Astrocyte (in vitro differentiated cells and primary cell): ENCODE measurements around the gene DAP. TPM values are rescaled to one million over a fixed set of nuclear protein-coding genes. Genes with fewer than 3 reads are reported as not detected.
A peak's percentile ranks its signal among the peaks of the same experiment; 100 is the strongest.
"Not testable (repeated sequence)": the region's sequence is repeated elsewhere in the genome, so short reads cannot be mapped to it uniquely, and the experiment has no call there.

Experiments
- DNase-seq: peaks from one replicate; pipeline ENCODE4 v3.0.0-alpha.2; 2010; ENCODE audit warnings: low read depth
- FAIRE-seq: peaks from 2 replicates; lab custom pipeline; 2011; peaks lifted over from hg19 to GRCh38; lab: Jason Lieb, UNC
- H2AFZ ChIP-seq: 2 replicates; pipeline ENCODE4 v1.6.0; 2012; ENCODE audit warnings: low read depth, low read length, inconsistent platforms
- H3K27ac ChIP-seq: 2 replicates; pipeline ENCODE4 v1.5.1; 2011; ENCODE audit warnings: low read depth, low read length, inconsistent platforms
- H3K27me3 ChIP-seq: 2 replicates; pipeline ENCODE4 v1.6.0; 2011; ENCODE audit warnings: low read length, inconsistent platforms; ENCODE audit not compliant: insufficient read depth
- H3K36me3 ChIP-seq: 2 replicates; pipeline ENCODE4 v1.5.1; 2011; ENCODE audit warnings: low read length, inconsistent platforms; ENCODE audit not compliant: insufficient read depth
- H3K4me1 ChIP-seq: 2 replicates; pipeline ENCODE4 v1.5.1; 2011; ENCODE audit warnings: low read length, inconsistent platforms; ENCODE audit not compliant: insufficient read depth
- H3K4me2 ChIP-seq: 2 replicates; pipeline ENCODE4 v1.6.0; 2012; ENCODE audit warnings: low read length, inconsistent platforms
- H3K4me3 ChIP-seq: 2 replicates; pipeline ENCODE4 v1.5.1; 2011; ENCODE audit warnings: low read depth, mild to moderate bottlenecking, low read length, inconsistent platforms; ENCODE audit not compliant: insufficient read depth
- H3K79me2 ChIP-seq: 2 replicates; pipeline ENCODE4 v1.6.0; 2012; ENCODE audit warnings: mild to moderate bottlenecking, low read length, inconsistent platforms; ENCODE audit not compliant: insufficient read depth
- H3K9ac ChIP-seq: 2 replicates; pipeline ENCODE4 v1.6.0; 2012; ENCODE audit warnings: mild to moderate bottlenecking, low read length, inconsistent platforms
- H3K9me3 ChIP-seq: 2 replicates; pipeline ENCODE4 v1.5.1; 2012; ENCODE audit warnings: low read depth, mild to moderate bottlenecking, low read length, inconsistent platforms; ENCODE audit not compliant: insufficient read depth
- H4K20me1 ChIP-seq: 2 replicates; pipeline ENCODE4 v1.6.0; 2012; ENCODE audit warnings: low read length, inconsistent platforms; ENCODE audit not compliant: insufficient read depth
- H3K27ac Mint-ChIP-seq: one replicate; pipeline ENCODE4 v1.8.0; 2021; ENCODE audit warnings: mild to moderate bottlenecking, mixed read lengths; ENCODE audit not compliant: unreplicated experiment
- H3K27me3 Mint-ChIP-seq: one replicate; pipeline ENCODE4 v1.8.0; 2021; ENCODE audit warnings: low read depth, mixed read lengths; ENCODE audit not compliant: unreplicated experiment
- H3K36me3 Mint-ChIP-seq: one replicate; pipeline ENCODE4 v1.8.0; 2021; ENCODE audit warnings: low read depth, mixed read lengths; ENCODE audit not compliant: unreplicated experiment
- H3K4me1 Mint-ChIP-seq: one replicate; pipeline ENCODE4 v1.8.0; 2021; ENCODE audit warnings: low read depth, mixed read lengths; ENCODE audit not compliant: unreplicated experiment
- H3K4me3 Mint-ChIP-seq: one replicate; pipeline ENCODE4 v1.8.0; 2021; ENCODE audit warnings: mild to moderate bottlenecking, moderate library complexity, mixed read lengths; ENCODE audit not compliant: unreplicated experiment
- H3K9me3 Mint-ChIP-seq: one replicate; pipeline ENCODE4 v1.8.0; 2021; ENCODE audit warnings: mild to moderate bottlenecking, mixed read lengths; ENCODE audit not compliant: unreplicated experiment
- EZH2 ChIP-seq: IDR thresholded peaks from 2 replicates; pipeline ENCODE4 v1.6.1; 2012; ENCODE audit warnings: mild to moderate bottlenecking, low read length, inconsistent platforms; ENCODE audit not compliant: insufficient read depth
- total RNA-seq: library from RNA; stranded (reverse); gene quantifications from 2 replicates; pipeline ENCODE4 v1.2.1, GENCODE V29; 2021
- TF ChIP-seq, protein P1 (sequence below): IDR thresholded peaks from 2 replicates; pipeline ENCODE4 v1.5.1; 2011; ENCODE audit warnings: low read depth, mild to moderate bottlenecking, inconsistent platforms, low read length, moderate library complexity; ENCODE audit not compliant: insufficient read depth

The DAP gene
- total RNA-seq, 1 donor from 2014 or later, result 239 TPM

DNA sequence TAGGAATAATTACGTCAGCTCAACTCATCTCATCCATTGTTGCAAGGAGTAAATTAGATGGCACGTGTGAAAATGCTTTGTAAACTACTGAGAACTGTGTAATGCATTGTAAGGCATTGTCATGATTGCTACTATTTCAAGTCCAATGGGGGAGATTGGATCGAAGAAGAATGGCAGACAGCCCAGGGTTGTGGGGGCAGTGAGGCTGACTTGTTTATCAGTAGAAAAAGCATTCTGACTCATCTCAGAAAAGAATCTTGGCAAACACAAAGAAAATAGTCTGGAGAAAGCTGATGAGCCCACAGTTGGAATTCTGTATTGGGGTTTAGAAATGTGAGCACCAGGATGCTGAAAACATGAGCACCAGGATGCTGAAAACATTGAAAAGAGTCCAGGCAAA lies 28.0 kb upstream of the DAP start:
- Histone ChIP-seq H3K4me3 (no peak overlapping the region), H2AFZ (no peak overlapping the region), H3K9me3 (no peaks in the 10 kb centered on the region), H3K27me3 (no peaks in the 10 kb centered on the region), H4K20me1 (no peaks in the 10 kb centered on the region), H3K4me1 (peaks cover 17% of the 10 kb centered on the region), H3K79me2 (no peaks in the 10 kb centered on the region), H3K9ac (peak overlapping the region; percentile 4), H3K4me2 (peak overlapping the region; percentile 50), H3K36me3 (no peaks in the 10 kb centered on the region), H3K27ac (peak overlapping the region; percentile 38)
- peak overlapping the region; percentile 69 for H3K27ac Mint-ChIP-seq
- peaks cover 1% of the 10 kb centered on the region for H3K9me3 Mint-ChIP-seq
- peak; percentile 94 for DNase-seq
- H3K4me1 Mint-ChIP-seq, result peaks cover 26% of the 10 kb centered on the region
- no peaks in the 10 kb centered on the region for H3K36me3 Mint-ChIP-seq
- TF ChIP-seq, protein P1, sequence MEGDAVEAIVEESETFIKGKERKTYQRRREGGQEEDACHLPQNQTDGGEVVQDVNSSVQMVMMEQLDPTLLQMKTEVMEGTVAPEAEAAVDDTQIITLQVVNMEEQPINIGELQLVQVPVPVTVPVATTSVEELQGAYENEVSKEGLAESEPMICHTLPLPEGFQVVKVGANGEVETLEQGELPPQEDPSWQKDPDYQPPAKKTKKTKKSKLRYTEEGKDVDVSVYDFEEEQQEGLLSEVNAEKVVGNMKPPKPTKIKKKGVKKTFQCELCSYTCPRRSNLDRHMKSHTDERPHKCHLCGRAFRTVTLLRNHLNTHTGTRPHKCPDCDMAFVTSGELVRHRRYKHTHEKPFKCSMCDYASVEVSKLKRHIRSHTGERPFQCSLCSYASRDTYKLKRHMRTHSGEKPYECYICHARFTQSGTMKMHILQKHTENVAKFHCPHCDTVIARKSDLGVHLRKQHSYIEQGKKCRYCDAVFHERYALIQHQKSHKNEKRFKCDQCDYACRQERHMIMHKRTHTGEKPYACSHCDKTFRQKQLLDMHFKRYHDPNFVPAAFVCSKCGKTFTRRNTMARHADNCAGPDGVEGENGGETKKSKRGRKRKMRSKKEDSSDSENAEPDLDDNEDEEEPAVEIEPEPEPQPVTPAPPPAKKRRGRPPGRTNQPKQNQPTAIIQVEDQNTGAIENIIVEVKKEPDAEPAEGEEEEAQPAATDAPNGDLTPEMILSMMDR, result no peak
- no peak for TF ChIP-seq EZH2
- peaks cover 2% of the 10 kb centered on the region for H3K27me3 Mint-ChIP-seq
- FAIRE-seq, result no peak
- no peak overlapping the region for H3K4me3 Mint-ChIP-seq

GRCh38 chr5:10788358-10788757 lies 27.3 kb upstream of the DAP start:
- no peak overlapping the region for H3K4me3 Mint-ChIP-seq
- H3K4me1 ChIP-seq, result peaks cover 17% of the 10 kb centered on the region
- H3K36me3 ChIP-seq, result no peaks in the 10 kb centered on the region
- no peaks in the 10 kb centered on the region for H4K20me1 ChIP-seq
- H3K27ac Mint-ChIP-seq, result no peak overlapping the region
- no peak overlapping the region for H3K9ac ChIP-seq
- H3K4me3 ChIP-seq, result no peak overlapping the region
- DNase-seq (no peak), FAIRE-seq (no peak)
- no peaks in the 10 kb centered on the region for H3K9me3 ChIP-seq
- no peaks in the 10 kb centered on the region for H3K79me2 ChIP-seq
- TF ChIP-seq, protein P1, result no peak
- TF ChIP-seq EZH2, result no peak
- no peak overlapping the region for H3K27ac ChIP-seq
- H3K27me3 Mint-ChIP-seq, result no peaks in the 10 kb centered on the region
- H2AFZ ChIP-seq, result no peak overlapping the region
- peaks cover 1% of the 10 kb centered on the region for H3K9me3 Mint-ChIP-seq
- H3K36me3 Mint-ChIP-seq, result no peaks in the 10 kb centered on the region
- H3K27me3 ChIP-seq, result no peaks in the 10 kb centered on the region
- peak overlapping the region; percentile 50 for H3K4me2 ChIP-seq
- H3K4me1 Mint-ChIP-seq, result peaks cover 26% of the 10 kb centered on the region

DNA sequence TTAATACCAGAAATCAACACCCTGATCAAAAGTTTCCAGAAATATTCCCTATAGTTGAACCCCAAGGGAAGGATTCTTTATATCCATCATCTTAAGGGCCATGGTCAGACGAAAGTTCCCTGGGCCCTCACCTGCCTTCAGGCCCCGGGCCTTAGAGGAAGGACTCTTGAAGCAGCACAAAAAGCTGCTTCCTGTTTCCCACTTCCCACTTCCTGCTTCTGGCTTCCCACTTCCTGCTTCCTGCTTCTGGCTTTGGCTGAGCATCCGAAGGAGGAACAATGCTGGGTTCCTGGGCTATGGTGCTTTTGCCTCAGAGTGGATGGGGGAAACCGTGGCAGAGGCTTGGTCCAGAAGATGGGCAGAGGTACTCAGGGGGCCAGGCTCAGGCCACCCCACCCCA lies 25.8 kb upstream of the DAP start:
- H3K27ac ChIP-seq, result no peak overlapping the region
- Mint-ChIP-seq H3K27ac (no peak overlapping the region), H3K4me1 (peaks cover 26% of the 10 kb centered on the region), H3K9me3 (peaks cover 6% of the 10 kb centered on the region), H3K27me3 (no peaks in the 10 kb centered on the region), H3K4me3 (no peak overlapping the region), H3K36me3 (no peaks in the 10 kb centered on the region)
- H3K36me3 ChIP-seq, result no peaks in the 10 kb centered on the region
- DNase-seq (no peak), FAIRE-seq (no peak)
- no peaks in the 10 kb centered on the region for H3K27me3 ChIP-seq
- no peaks in the 10 kb centered on the region for H4K20me1 ChIP-seq
- no peaks in the 10 kb centered on the region for H3K79me2 ChIP-seq
- no peak overlapping the region for H3K4me2 ChIP-seq
- no peak overlapping the region for H2AFZ ChIP-seq
- no peak overlapping the region for H3K9ac ChIP-seq
- no peak overlapping the region for H3K4me3 ChIP-seq
- TF ChIP-seq, protein P1, result no peak
- no peak for TF ChIP-seq EZH2
- peaks cover 17% of the 10 kb centered on the region for H3K4me1 ChIP-seq
- no peaks in the 10 kb centered on the region for H3K9me3 ChIP-seq

DNA sequence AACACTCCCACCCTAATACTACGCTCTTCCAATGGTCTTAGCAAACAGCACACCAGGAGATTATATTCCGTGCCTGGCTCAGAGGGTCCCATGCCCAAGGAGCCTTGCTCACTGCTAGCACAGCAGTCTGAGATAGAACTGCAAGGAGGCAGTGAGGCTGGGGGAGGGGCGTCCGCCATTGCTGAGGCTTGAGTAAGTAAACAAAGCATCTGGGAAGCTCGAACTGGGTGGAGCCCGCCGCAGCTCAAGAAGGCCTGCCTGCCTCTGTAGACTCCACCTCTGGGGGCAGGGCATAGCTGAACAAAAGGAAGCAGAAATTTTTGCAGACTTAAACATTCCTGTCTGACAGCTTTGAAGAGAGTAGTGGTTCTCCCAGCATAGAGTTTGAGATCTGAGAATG lies 19.2 kb upstream of the DAP start:
- not testable (repeated sequence) for H3K27ac ChIP-seq, DNase-seq, H4K20me1 ChIP-seq, H3K36me3 Mint-ChIP-seq, H3K27me3 Mint-ChIP-seq, H3K4me1 ChIP-seq, H3K4me3 ChIP-seq, H3K9me3 ChIP-seq, H3K79me2 ChIP-seq, H3K36me3 ChIP-seq, H2AFZ ChIP-seq, H3K4me3 Mint-ChIP-seq, H3K9ac ChIP-seq, H3K4me2 ChIP-seq, H3K4me1 Mint-ChIP-seq, H3K27me3 ChIP-seq, FAIRE-seq
- Mint-ChIP-seq H3K27ac (peak overlapping the region; percentile 12), H3K9me3 (peaks cover 17% of the 10 kb centered on the region)
